OCI-LY7 (cell line): ENCODE measurements around the gene RNF130. TPM values are rescaled to one million over a fixed set of nuclear protein-coding genes. Genes with fewer than 3 reads are reported as not detected.

Experiments used
- BruUV-seq: library from RNA; stranded (reverse); fragments of 400-500 nt; replicated peaks from 2 replicates; lab custom pipeline; 2021; lab: Mats Ljungman, UMichigan
- CTCF ChIA-PET: fragments of 300-600 bp; sonication (Branson Sonifier 250); formaldehyde crosslinking; loops from one replicate; lab custom pipeline; 2022; ENCODE audit warnings: antibody characterized with exemption; ENCODE audit not compliant: unreplicated experiment; lab: Charles Lee
- POLR2A ChIA-PET: fragments of 300-600 bp; sonication (Branson Sonifier 250); formaldehyde crosslinking; loops from one replicate; lab custom pipeline; 2022; ENCODE audit warnings: antibody characterized with exemption; lab: Charles Lee
- DNase-seq: peaks from one replicate; pipeline ENCODE4 v3.0.0-alpha.2; 2015; ENCODE audit warnings: low spot score
- H2AFZ ChIP-seq: fragments of 200-600 bp; sonication (generic), shearing (Covaris generic); 2 replicates; pipeline ENCODE4 v1.6.1; 2014; ENCODE audit warnings: mild to moderate bottlenecking, antibody characterized with exemption, low read length, moderate library complexity
- H3K27ac ChIP-seq: fragments of 200-600 bp; sonication (generic); 2 replicates; pipeline ENCODE4 v1.5.1; 2014; ENCODE audit warnings: mixed run types, low read depth, mild to moderate bottlenecking, moderate library complexity, low read length, inconsistent platforms; ENCODE audit not compliant: poor library complexity, severe bottlenecking
- H3K36me3 ChIP-seq: fragments of 200-600 bp; sonication (generic); 2 replicates; pipeline ENCODE4 v1.6.1; 2014; ENCODE audit warnings: mild to moderate bottlenecking, antibody characterized with exemption, low read length, moderate library complexity, mixed read lengths; ENCODE audit not compliant: insufficient read depth
- H3K4me1 ChIP-seq: fragments of 200-600 bp; sonication (generic); 2 replicates; pipeline ENCODE4 v1.5.1; 2014; ENCODE audit warnings: mild to moderate bottlenecking, low read length; ENCODE audit not compliant: insufficient read depth, poor library complexity, severe bottlenecking
- H3K4me2 ChIP-seq: fragments of 200-600 bp; sonication (generic); 2 replicates; pipeline ENCODE4 v1.6.1; 2014; ENCODE audit warnings: mild to moderate bottlenecking, low read length
- H3K4me3 ChIP-seq: fragments of 200-600 bp; sonication (generic); 2 replicates; pipeline ENCODE4 v1.5.1; 2014; ENCODE audit warnings: mild to moderate bottlenecking, low read depth, low read length; ENCODE audit not compliant: poor library complexity, severe bottlenecking
- H3K79me2 ChIP-seq: fragments of 200-600 bp; sonication (generic); 2 replicates; pipeline ENCODE4 v1.6.1; 2016; ENCODE audit warnings: low read depth, mild to moderate bottlenecking, low read length, moderate library complexity, mixed read lengths; ENCODE audit not compliant: insufficient read depth
- H3K9me2 ChIP-seq: fragments of 200-600 bp; sonication (generic); 2 replicates; pipeline ENCODE4 v1.6.1; 2016; ENCODE audit warnings: mild to moderate bottlenecking, low read length, mixed read lengths; ENCODE audit not compliant: insufficient read depth
- H3K9me3 ChIP-seq: fragments of 200-600 bp; sonication (generic); 2 replicates; pipeline ENCODE4 v1.6.1; 2014; ENCODE audit warnings: mild to moderate bottlenecking, mixed run types, low read length, mixed read lengths
- H4K20me1 ChIP-seq: fragments of 200-600 bp; sonication (generic); 2 replicates; pipeline ENCODE4 v1.6.1; 2014; ENCODE audit warnings: mild to moderate bottlenecking, antibody characterized with exemption, low read length, moderate library complexity, mixed read lengths; ENCODE audit not compliant: insufficient read depth
- EZH2phosphoT487 ChIP-seq: fragments of 200-600 bp; sonication (generic); IDR thresholded peaks from 2 replicates; pipeline ENCODE4 v1.6.1; 2018; ENCODE audit warnings: low read depth, borderline replicate concordance, mild to moderate bottlenecking, mixed run types, antibody characterized with exemption, low read length, moderate library complexity, mixed read lengths
- intact Hi-C: fragments of 100-400 bp; cut with micrococcal nuclease; formaldehyde crosslinking; loops from one replicate; pipeline ENCODE4 v1.10.0; 2022; ENCODE audit not compliant: unreplicated experiment
- total RNA-seq, 2 experiments: library from RNA; depleted of rRNA in 1 of 2; stranded (reverse); fragments of >200 nt in 1 of 2; shearing (Covaris generic) in 1 of 2; gene quantifications; 2 replicates each; pipeline ENCODE4 v1.2.3, GENCODE V29; 2014 to 2022
- TF ChIP-seq, protein P1 (sequence below): fragments of 200-600 bp; sonication (generic); conservative IDR thresholded peaks from 2 replicates; pipeline ENCODE4 v1.5.1; 2014; ENCODE audit warnings: mild to moderate bottlenecking, antibody characterized with exemption, low read length, moderate library complexity, mixed read lengths

RNF130 gene
- total RNA-seq, 2 experiments from 2014 or later = 0.16 TPM; not detected in 1

DNA sequence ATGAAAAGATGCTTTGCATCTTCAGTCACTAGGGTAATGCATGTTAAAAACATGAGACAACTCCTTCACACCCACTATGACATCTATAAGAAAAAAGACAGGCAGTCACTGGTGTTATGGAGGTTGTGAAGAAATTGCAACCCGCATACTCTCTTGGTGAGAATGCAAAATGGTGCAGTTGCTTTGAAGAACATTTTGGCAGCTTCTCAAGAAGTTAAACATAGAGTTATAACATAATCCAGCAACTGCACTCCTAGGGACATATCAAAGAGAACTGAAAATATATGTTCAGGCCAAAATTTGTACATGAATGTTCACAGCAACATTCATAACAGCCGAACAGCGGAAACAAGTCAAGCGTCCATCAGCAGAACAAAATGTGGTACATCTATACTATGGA, 117.6 kb downstream of the RNF130 start:
- ChIA-PET POLR2A (no interaction called here), CTCF (no interaction called here)
- Histone ChIP-seq H3K4me2 (no peak overlapping the region), H3K9me3 (no peaks in the 10 kb centered on the region), H2AFZ (no peak overlapping the region), H3K36me3 (no peaks in the 10 kb centered on the region), H3K9me2 (no peaks in the 10 kb centered on the region), H4K20me1 (no peaks in the 10 kb centered on the region), H3K27ac (no peak overlapping the region), H3K4me1 (no peaks in the 10 kb centered on the region), H3K4me3 (no peak overlapping the region), H3K79me2 (no peaks in the 10 kb centered on the region)
- intact Hi-C loops = no loop called here
- no peak for DNase-seq
- TF ChIP-seq, protein P1, sequence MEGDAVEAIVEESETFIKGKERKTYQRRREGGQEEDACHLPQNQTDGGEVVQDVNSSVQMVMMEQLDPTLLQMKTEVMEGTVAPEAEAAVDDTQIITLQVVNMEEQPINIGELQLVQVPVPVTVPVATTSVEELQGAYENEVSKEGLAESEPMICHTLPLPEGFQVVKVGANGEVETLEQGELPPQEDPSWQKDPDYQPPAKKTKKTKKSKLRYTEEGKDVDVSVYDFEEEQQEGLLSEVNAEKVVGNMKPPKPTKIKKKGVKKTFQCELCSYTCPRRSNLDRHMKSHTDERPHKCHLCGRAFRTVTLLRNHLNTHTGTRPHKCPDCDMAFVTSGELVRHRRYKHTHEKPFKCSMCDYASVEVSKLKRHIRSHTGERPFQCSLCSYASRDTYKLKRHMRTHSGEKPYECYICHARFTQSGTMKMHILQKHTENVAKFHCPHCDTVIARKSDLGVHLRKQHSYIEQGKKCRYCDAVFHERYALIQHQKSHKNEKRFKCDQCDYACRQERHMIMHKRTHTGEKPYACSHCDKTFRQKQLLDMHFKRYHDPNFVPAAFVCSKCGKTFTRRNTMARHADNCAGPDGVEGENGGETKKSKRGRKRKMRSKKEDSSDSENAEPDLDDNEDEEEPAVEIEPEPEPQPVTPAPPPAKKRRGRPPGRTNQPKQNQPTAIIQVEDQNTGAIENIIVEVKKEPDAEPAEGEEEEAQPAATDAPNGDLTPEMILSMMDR = no peak
- TF ChIP-seq EZH2phosphoT487 = no peak
- no TSS peak for BruUV-seq

DNA sequence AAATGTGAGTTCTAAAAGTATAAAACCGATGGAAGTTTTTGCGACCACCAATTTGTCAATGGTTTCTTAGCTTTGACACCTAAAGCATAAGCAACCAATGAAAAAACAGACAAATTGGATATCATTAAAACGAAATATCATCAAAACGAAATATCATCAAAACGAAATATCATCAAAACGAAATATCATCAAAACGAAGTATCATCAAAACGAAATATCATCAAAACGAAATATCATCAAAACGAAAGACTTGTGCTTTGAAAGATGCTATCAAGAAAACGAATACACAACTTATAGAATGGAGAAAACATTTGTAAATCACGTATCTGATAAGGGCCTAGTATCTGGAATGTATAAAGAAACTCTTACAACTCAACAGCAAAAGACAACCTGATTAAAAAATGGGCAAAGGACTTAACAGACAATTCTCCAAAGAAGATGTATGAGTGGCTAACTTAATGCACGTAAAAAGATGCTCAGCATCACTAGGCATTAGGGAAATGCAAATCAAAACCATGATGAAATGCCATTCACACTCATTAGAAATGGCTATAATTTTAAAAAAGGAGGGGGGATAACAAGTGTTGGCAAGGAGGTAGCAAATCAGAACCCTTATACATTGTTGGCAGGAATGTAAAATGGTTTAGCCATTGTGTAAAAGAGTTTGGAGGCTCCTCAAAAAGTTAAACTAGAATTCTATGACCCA, 134.4 kb downstream of the RNF130 start:
- TF ChIP-seq, protein P1 = no peak
- TF ChIP-seq EZH2phosphoT487 = no peak
- H3K36me3 ChIP-seq = no peaks in the 10 kb centered on the region
- H3K4me1 ChIP-seq = no peaks in the 10 kb centered on the region
- no peak overlapping the region for H3K27ac ChIP-seq
- no peak overlapping the region for H3K4me2 ChIP-seq
- no peaks in the 10 kb centered on the region for H4K20me1 ChIP-seq
- DNase-seq = no peak
- H3K4me3 ChIP-seq = no peak overlapping the region
- BruUV-seq = no TSS peak
- CTCF ChIA-PET = no interaction called here
- H3K9me2 ChIP-seq = no peaks in the 10 kb centered on the region
- POLR2A ChIA-PET = interaction anchor here (0.7 kb wide), 1 partner anchor 937 kb away, joined by 3 read pairs; no protein-coding TSS in a partner anchor
- no peak overlapping the region for H2AFZ ChIP-seq
- intact Hi-C loops = no loop called here
- H3K79me2 ChIP-seq = no peaks in the 10 kb centered on the region
- H3K9me3 ChIP-seq = no peaks in the 10 kb centered on the region

DNA sequence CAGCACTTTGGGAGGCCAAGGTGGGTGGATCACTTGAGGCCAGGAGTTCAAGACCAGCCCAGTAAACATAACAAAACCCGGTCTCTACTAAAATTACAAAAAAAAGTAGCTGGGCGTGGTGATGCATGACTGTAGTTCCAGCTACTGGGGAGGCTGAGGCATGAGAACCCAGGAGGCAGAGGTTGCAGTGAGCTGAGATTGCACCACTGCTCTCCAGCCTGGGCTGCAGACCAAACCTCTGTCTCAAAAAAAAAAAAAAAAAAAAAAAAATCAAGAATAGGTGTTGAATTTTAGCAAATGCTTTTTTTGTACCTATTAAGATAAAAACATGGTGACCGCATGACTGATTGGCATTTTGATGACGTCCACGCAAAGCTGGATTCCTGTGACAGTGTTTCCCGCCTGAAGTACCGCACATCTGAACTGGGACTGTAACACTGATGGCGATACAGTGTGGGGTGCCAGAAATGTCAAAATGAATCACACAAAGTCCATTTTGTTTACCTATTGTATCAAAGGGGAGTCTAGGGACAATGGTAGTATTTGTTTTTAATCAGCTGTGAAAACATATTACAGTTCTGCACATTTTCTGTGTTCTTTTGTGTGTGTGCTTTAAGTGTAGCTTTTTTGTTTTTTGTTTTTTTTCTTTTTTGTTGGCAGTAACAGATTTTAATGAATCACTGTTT, 140.6 kb downstream of the RNF130 start:
- no peak overlapping the region for H2AFZ ChIP-seq
- H3K4me3 ChIP-seq = no peak overlapping the region
- H3K4me2 ChIP-seq = no peak overlapping the region
- ChIA-PET CTCF (no interaction called here), POLR2A (interaction anchor here (0.7 kb wide), 1 partner anchor 503 kb away, joined by 3 read pairs; no protein-coding TSS in a partner anchor)
- H4K20me1 ChIP-seq = no peaks in the 10 kb centered on the region
- no peak for TF ChIP-seq EZH2phosphoT487
- TF ChIP-seq, protein P1 = no peak
- intact Hi-C loops = no loop called here
- DNase-seq = no peak
- no TSS peak for BruUV-seq
- H3K9me3 ChIP-seq = no peaks in the 10 kb centered on the region
- H3K79me2 ChIP-seq = no peaks in the 10 kb centered on the region
- no peaks in the 10 kb centered on the region for H3K4me1 ChIP-seq
- H3K36me3 ChIP-seq = no peaks in the 10 kb centered on the region
- no peak overlapping the region for H3K27ac ChIP-seq
- no peaks in the 10 kb centered on the region for H3K9me2 ChIP-seq
